GM06990 (cell line): ENCODE data around the gene CASKIN2.

Experiments used
- DNase-seq: peaks from one replicate; pipeline ENCODE4 v3.0.0-alpha.2; 2011; ENCODE audit not compliant: insufficient read length; ENCODE audit errors: extremely low read depth
- H3K27me3 ChIP-seq: replicated peaks from 2 replicates; pipeline ENCODE4 v1.6.0; 2011; ENCODE audit warnings: low read length; ENCODE audit not compliant: control insufficient read depth, insufficient read depth
- H3K36me3 ChIP-seq: 2 replicates; pipeline ENCODE4 v1.5.1; 2011; ENCODE audit warnings: low read length; ENCODE audit not compliant: control insufficient read depth, insufficient read depth
- H3K4me3 ChIP-seq: replicated peaks from 2 replicates; pipeline ENCODE4 v1.5.1; 2011; ENCODE audit warnings: low read depth, mild to moderate bottlenecking, control low read depth, low read length
- CTCF ChIP-seq: IDR thresholded peaks from 2 replicates; pipeline ENCODE4 v1.5.1; 2011; ENCODE audit warnings: low read length, control low read depth, mild to moderate bottlenecking, inconsistent platforms; ENCODE audit not compliant: insufficient read depth, poor library complexity, severe bottlenecking

Gene CASKIN2

GRCh38 chr17:75476752-75477489, 38.4 kb downstream of the CASKIN2 start:
- no peak for TF ChIP-seq CTCF
- DNase-seq, result no peak
- peaks cover 10% of the 10 kb centered on the region for H3K36me3 ChIP-seq

GRCh38 chr17:75476271-75476671, 39.1 kb downstream of the CASKIN2 start:
- H3K27me3 ChIP-seq, result no peaks in the 10 kb centered on the region
- no peak for DNase-seq
- no peak for TF ChIP-seq CTCF
- no peak overlapping the region for H3K4me3 ChIP-seq
- H3K36me3 ChIP-seq, result peaks cover 10% of the 10 kb centered on the region

More at GRCh38 chr17:75476752-75477489, 38.4 kb downstream of the CASKIN2 start:
- H3K27me3 ChIP-seq, result no peaks in the 10 kb centered on the region
- H3K4me3 ChIP-seq, result no peak overlapping the region

GRCh38 chr17:75475851-75476250, 39.5 kb downstream of the CASKIN2 start:
- no peak for TF ChIP-seq CTCF
- Histone ChIP-seq H3K36me3 (peaks cover 10% of the 10 kb centered on the region), H3K4me3 (no peak overlapping the region), H3K27me3 (no peaks in the 10 kb centered on the region)
- DNase-seq, result no peak

- Histone ChIP-seq H3K4me3 (no peak overlapping the region), H3K27me3 (no peaks in the 10 kb centered on the region), H3K36me3 (peaks cover 10% of the 10 kb centered on the region)
- DNase-seq, result no peak
- TF ChIP-seq CTCF, result no peak
These were observed 40.0 kb downstream of the CASKIN2 start for GRCh38 chr17:75475144-75475835.

GRCh38 chr17:75474736-75475135, 40.6 kb downstream of the CASKIN2 start:
- Histone ChIP-seq H3K36me3 (peaks cover 10% of the 10 kb centered on the region), H3K4me3 (no peak overlapping the region), H3K27me3 (no peaks in the 10 kb centered on the region)
- TF ChIP-seq CTCF, result no peak
- DNase-seq, result no peak
